ENCODE data around the gene OSBPL9. TPM values are rescaled to one million over a fixed set of nuclear protein-coding genes. Genes with fewer than 3 reads are reported as not detected.
"Not testable (repeated sequence)": the region's sequence is repeated elsewhere in the genome, so short reads cannot be mapped to it uniquely, and the experiment has no call there.

OSBPL9 gene
- total and polyA plus RNA-seq, 8 donors, result 30.7 to 51.0 (median 35.6) TPM

DNA sequence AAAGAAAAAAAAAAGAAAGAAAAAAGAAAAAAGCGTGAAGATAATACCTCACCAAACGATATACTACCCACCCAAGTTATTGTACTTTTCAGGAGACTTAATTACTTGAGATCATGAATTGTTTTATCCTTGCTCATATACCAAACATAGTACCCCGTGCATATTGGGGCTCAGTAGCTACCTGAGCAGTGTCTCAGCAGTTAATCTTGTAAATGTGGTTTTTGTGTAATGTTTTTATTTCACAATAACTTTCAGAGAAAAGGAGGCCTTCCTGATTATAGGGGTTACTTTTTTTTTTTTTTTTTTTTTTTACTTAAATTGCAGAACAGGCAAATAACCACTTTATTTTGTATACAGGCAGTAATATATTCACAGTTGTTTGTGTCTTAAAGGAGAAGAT is 80.3 kb downstream of the OSBPL9 start:
- no peak overlapping the region for H3K4me3 ChIP-seq
- intact Hi-C loops (cut with DNase I), result no loop called here
- 95 to 98% methylated on average over 3 of the region's 3 CpGs for WGBS, 2 donors
- ATAC-seq (no peak), DNase-seq (no peak), FAIRE-seq (no peak)
- H3K9me3 ChIP-seq, result no peaks in the 10 kb centered on the region
- H3K27me3 ChIP-seq, result no peaks in the 10 kb centered on the region
- H3K4me1 ChIP-seq, result peaks cover 5 to 12% (median 9%) of the 10 kb centered on the region in 3 donors
- TF ChIP-seq, protein P1, sequence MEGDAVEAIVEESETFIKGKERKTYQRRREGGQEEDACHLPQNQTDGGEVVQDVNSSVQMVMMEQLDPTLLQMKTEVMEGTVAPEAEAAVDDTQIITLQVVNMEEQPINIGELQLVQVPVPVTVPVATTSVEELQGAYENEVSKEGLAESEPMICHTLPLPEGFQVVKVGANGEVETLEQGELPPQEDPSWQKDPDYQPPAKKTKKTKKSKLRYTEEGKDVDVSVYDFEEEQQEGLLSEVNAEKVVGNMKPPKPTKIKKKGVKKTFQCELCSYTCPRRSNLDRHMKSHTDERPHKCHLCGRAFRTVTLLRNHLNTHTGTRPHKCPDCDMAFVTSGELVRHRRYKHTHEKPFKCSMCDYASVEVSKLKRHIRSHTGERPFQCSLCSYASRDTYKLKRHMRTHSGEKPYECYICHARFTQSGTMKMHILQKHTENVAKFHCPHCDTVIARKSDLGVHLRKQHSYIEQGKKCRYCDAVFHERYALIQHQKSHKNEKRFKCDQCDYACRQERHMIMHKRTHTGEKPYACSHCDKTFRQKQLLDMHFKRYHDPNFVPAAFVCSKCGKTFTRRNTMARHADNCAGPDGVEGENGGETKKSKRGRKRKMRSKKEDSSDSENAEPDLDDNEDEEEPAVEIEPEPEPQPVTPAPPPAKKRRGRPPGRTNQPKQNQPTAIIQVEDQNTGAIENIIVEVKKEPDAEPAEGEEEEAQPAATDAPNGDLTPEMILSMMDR (IDR thresholded peaks at IDR 0.05), result no peak
- H3K36me3 ChIP-seq, result no peaks in the 10 kb centered on the region
- H3K27ac ChIP-seq, result no peak overlapping the region

DNA sequence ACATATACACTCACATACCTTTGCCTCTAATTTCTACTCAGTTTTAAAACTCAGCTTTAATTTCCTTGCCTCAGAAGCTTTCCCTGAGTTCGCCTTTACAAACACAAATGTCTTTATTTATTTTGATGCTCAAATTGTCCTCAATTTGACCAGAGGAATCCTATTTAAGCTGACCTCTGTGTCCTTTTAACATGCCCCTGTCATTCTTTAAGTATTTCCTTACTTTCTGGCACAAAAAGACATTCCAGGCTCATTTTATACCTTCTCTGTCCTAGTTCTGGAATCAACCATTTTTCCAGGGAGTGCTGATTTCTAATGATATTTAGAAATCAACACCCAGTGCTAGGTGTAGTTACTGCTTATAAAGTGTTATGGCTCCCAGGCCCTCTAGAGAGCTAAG is 82.5 kb downstream of the OSBPL9 start:
- no peak for ATAC-seq
- Histone ChIP-seq H3K9me3 (no peaks in the 10 kb centered on the region), H3K36me3 (no peaks in the 10 kb centered on the region), H3K4me3 (no peak overlapping the region), H3K27me3 (no peaks in the 10 kb centered on the region), H3K27ac (no peak overlapping the region), H3K4me1 (no peaks in the 10 kb centered on the region)
- TF ChIP-seq, protein P1 (IDR thresholded peaks at IDR 0.05), result no peak
- no peak for FAIRE-seq
- 89 to 93% methylated on average over 1 of the region's 1 CpG for WGBS, 2 donors
- intact Hi-C loops (cut with DNase I), result no loop called here
- no peak for DNase-seq

DNA sequence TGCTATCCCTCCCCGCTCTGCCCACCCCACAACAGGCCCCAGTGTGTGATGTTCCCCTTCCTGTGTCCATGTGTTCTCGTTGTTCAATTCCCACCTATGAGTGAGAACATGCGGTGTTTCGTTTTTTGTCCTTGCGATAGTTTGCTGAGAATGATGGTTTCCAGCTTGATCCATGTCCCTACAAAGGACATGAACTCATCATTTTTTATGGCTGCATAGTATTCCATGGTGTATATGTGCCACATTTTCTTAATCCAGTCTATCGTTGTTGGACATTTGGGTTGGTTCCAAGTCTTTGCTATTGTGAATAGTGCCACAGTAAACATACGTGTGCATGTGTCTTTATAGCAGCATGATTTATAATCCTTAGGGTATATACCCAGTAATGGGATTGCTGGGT is 84.9 kb downstream of the OSBPL9 start:
- 93 to 97% methylated on average over 6 of the region's 7 CpGs for WGBS, 2 donors
- FAIRE-seq; H3K27ac ChIP-seq; H3K9me3 ChIP-seq; ATAC-seq; H3K4me1 ChIP-seq; H3K36me3 ChIP-seq; H3K27me3 ChIP-seq; DNase-seq; H3K4me3 ChIP-seq; intact Hi-C loops (cut with DNase I): not testable (repeated sequence)

DNA sequence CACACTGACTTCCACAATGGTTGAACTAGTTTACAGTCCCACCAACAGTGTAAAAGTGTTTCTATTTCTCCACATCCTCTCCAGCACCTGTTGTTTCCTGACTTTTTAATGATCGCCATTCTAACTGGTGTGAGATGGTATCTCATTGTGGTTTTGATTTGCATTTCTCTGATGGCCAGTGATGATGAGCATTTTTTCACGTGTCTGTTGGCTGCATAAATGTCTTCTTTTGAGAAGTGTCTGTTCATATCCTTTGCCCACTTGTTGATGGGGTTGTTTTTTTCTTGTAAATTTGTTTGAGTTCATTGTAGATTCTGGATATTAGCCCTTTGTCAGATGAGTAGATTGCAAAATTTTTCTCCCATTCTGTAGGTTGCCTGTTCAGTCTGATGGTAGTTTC is 85.3 kb downstream of the OSBPL9 start:
- ATAC-seq; intact Hi-C loops (cut with DNase I); FAIRE-seq; H3K4me3 ChIP-seq; H3K27me3 ChIP-seq; H3K36me3 ChIP-seq; H3K4me1 ChIP-seq; H3K27ac ChIP-seq; DNase-seq; H3K9me3 ChIP-seq: not testable (repeated sequence)
- WGBS, 2 donors, result 80% methylated on average over 1 of the region's 2 CpGs; no CpG with 5 or more reads in 1 of the 2 donors

DNA sequence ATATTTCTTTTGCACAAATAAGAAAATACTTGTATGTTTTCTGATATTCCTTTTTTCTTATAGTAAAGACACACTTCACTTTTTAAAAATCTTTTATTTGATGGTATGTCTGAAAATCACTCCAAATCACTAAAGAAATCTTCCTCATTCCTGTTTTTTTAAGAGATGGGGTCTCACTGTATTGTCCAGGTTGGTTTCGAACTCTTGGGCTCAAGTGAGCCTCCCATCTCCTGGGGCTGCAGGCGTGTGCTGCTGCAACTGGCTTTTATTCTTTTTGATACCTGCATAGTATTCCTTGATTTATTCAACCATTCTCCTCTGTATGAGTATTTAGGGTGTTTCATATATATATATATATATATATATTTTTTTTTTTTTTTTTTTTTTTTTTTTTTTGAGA is 88.1 kb downstream of the OSBPL9 start:
- intact Hi-C loops (cut with DNase I), result no loop called here
- WGBS, 2 donors, result 98 to 99% methylated on average over 2 of the region's 2 CpGs
- Histone ChIP-seq H3K4me1 (no peaks in the 10 kb centered on the region), H3K4me3 (no peak overlapping the region), H3K27me3 (no peaks in the 10 kb centered on the region), H3K36me3 (no peaks in the 10 kb centered on the region), H3K27ac (no peak overlapping the region), H3K9me3 (no peaks in the 10 kb centered on the region)
- TF ChIP-seq, protein P1 (IDR thresholded peaks at IDR 0.05), result no peak
- no peak for ATAC-seq
- no peak for FAIRE-seq
- no peak for DNase-seq

DNA sequence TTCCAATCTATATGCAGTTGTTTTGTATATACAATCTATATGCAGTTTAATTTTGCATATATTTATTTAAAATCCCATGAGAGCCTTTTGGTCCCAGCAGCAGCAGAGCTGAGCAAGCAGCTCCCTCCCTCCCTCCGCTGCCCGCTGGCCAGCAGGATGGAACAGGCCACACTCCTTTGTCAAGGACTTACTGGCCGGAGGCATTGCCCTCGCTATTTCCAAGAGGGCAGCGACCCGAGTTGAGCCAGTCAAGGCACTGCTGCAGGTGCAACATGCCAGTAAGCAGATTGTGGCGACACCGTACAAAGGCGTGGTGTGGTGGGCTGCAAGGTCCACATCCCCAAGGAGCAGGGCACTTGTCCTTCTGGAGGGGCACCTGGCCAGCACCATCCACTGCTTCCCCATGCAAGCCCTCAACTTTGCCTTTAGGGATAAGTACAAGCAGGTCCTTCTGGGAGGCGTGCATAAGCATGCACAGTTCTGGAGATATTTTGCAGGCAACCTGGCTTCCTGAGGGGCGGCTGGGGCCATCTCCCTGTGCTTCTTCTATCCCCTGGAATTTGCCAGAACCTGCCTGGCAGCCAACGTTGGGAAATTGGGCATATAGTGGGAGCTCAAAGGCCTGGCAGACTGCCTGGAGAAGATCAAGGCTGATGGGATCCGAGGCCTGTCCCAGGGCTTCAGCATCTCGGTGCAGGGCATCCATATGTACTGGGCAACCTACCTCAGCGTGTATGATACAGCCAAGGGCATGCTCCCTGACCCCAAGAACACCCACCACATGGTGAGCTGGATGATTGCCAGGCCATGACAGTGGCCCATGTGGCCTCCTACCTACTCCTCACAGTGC is 92.2 kb downstream of the OSBPL9 start:
- WGBS, 2 donors, result 89% methylated on average over 15 of the region's 15 CpGs
- H3K27ac ChIP-seq, result no peak overlapping the region
- no peak overlapping the region for H3K4me3 ChIP-seq
- ATAC-seq, result no peak
- H3K27me3 ChIP-seq, result no peaks in the 10 kb centered on the region
- DNase-seq, result peak in 2 of 6 donors; percentile 28 to 37
- TF ChIP-seq, protein P1 (IDR thresholded peaks at IDR 0.05), result no peak
- intact Hi-C loops (cut with DNase I), result no loop called here
- no peak for FAIRE-seq
- no peaks in the 10 kb centered on the region for H3K4me1 ChIP-seq
- H3K9me3 ChIP-seq, result no peaks in the 10 kb centered on the region
- H3K36me3 ChIP-seq, result no peaks in the 10 kb centered on the region

Data from pancreas (tissue), 10 donors.